Measurements from ENCODE around the gene PRICKLE1.

DNA sequence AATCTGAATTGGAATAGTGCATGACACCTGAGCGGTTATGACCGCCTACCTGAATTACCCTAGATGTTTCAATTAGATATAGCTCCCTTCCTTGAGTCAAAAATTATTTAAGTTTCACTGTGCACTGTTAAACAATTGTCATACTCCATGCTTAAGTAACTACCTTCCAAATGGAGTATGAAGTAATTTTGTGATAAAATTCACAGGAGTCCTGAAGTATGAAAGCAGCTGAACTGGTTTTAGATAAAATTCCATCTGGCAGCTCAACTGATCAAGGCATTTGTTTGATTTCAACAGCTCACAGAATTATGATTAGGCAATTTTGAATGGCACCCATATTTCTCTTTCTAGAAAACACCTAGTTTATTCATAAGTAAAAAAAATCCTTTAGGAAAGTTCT is 19.5 kb downstream of the PRICKLE1 start:
- TF ChIP-seq, protein P1, sequence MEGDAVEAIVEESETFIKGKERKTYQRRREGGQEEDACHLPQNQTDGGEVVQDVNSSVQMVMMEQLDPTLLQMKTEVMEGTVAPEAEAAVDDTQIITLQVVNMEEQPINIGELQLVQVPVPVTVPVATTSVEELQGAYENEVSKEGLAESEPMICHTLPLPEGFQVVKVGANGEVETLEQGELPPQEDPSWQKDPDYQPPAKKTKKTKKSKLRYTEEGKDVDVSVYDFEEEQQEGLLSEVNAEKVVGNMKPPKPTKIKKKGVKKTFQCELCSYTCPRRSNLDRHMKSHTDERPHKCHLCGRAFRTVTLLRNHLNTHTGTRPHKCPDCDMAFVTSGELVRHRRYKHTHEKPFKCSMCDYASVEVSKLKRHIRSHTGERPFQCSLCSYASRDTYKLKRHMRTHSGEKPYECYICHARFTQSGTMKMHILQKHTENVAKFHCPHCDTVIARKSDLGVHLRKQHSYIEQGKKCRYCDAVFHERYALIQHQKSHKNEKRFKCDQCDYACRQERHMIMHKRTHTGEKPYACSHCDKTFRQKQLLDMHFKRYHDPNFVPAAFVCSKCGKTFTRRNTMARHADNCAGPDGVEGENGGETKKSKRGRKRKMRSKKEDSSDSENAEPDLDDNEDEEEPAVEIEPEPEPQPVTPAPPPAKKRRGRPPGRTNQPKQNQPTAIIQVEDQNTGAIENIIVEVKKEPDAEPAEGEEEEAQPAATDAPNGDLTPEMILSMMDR (optimal IDR thresholded peaks at IDR 0.05 in 1 of 3, IDR thresholded peaks at IDR 0.05 in 1 of 3, conservative IDR thresholded peaks at IDR 0.05 in 1 of 3; ENCODE audit: extremely low read depth in 1 of 3, insufficient read depth in 2 of 3, low read length in 3 of 3) = no peak
- TF ChIP-seq EZH2 (IDR thresholded peaks at IDR 0.05; ENCODE audit: low read length) = no peak
